SU-DHL-6 (cell line): ENCODE results near the gene PRDM16.

Experiments
- EZH2phosphoT487 ChIP-seq: fragments of 200-600 bp; sonication (generic), shearing (Covaris generic); conservative IDR thresholded peaks from 2 replicates; pipeline ENCODE4 v1.6.1; 2018; ENCODE audit warnings: mild to moderate bottlenecking, antibody characterized with exemption, low read length, moderate library complexity, mixed read lengths
- TF ChIP-seq, protein P1 (sequence below): fragments of 200-600 bp; sonication (generic); IDR thresholded peaks from one replicate; pipeline ENCODE4 v1.5.1; 2017; ENCODE audit warnings: antibody characterized with exemption, mild to moderate bottlenecking, low read length, moderate library complexity; ENCODE audit not compliant: insufficient read depth, poor library complexity, severe bottlenecking

DNA sequence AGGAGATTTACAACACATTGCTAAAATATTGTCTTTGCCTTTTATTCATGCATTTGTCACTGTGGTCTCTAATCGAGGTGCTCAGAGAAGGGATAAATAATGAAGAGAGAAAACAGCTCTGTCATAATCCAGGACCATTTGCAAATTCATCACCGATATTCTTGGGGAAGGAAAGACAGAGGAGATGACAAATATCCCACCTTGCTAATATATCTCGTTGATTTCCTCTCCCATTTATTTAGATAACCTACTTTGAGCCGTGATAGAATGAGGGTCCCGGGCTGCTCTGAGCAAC is 86.9 kb downstream of the PRDM16 start:
- TF ChIP-seq, protein P1, sequence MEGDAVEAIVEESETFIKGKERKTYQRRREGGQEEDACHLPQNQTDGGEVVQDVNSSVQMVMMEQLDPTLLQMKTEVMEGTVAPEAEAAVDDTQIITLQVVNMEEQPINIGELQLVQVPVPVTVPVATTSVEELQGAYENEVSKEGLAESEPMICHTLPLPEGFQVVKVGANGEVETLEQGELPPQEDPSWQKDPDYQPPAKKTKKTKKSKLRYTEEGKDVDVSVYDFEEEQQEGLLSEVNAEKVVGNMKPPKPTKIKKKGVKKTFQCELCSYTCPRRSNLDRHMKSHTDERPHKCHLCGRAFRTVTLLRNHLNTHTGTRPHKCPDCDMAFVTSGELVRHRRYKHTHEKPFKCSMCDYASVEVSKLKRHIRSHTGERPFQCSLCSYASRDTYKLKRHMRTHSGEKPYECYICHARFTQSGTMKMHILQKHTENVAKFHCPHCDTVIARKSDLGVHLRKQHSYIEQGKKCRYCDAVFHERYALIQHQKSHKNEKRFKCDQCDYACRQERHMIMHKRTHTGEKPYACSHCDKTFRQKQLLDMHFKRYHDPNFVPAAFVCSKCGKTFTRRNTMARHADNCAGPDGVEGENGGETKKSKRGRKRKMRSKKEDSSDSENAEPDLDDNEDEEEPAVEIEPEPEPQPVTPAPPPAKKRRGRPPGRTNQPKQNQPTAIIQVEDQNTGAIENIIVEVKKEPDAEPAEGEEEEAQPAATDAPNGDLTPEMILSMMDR = no peak
- no peak for TF ChIP-seq EZH2phosphoT487
